PC-3 (cell line): ENCODE data around the gene IQCN. TPM values are rescaled to one million over a fixed set of nuclear protein-coding genes. Genes with fewer than 3 reads are reported as not detected.

Experiments
- ATAC-seq: fragments of 200-7000 bp; cut with Tn5 transposase; 2 replicates; pipeline ENCODE4 v1.9.1; 2020; ENCODE audit warnings: mild to moderate bottlenecking, moderate library complexity
- BruUV-seq: library from RNA; stranded (reverse); fragments of 400-500 nt; replicated peaks from 2 replicates; lab custom pipeline; 2021; lab: Mats Ljungman, UMichigan
- CTCF ChIA-PET: fragments of 300-600 bp; sonication (Branson Sonifier 250); formaldehyde crosslinking; loops from one replicate; lab custom pipeline; 2022; ENCODE audit warnings: antibody characterized with exemption; lab: Charles Lee
- POLR2A ChIA-PET: fragments of 300-600 bp; sonication (Branson Sonifier 250); formaldehyde crosslinking; loops from one replicate; lab custom pipeline; 2022; ENCODE audit warnings: antibody characterized with exemption; ENCODE audit not compliant: unreplicated experiment; lab: Charles Lee
- DNase-seq: peaks from one replicate; pipeline ENCODE4 v3.0.0-alpha.2; 2015
- H2AFZ ChIP-seq: fragments of 300-600 bp; sonication (generic); 2 replicates; pipeline ENCODE4 v1.6.0; 2016; ENCODE audit warnings: antibody characterized with exemption, low read length
- H3F3A ChIP-seq: fragments of 300-600 bp; sonication (generic); one replicate; pipeline ENCODE4 v1.6.0; 2017; ENCODE audit warnings: antibody characterized with exemption, low read length, control low read depth, mild to moderate bottlenecking; ENCODE audit not compliant: unreplicated experiment
- H3K27ac ChIP-seq: fragments of 300-600 bp; sonication (generic); 2 replicates; pipeline ENCODE4 v1.5.1; 2016; ENCODE audit warnings: mild to moderate bottlenecking, low read length
- H3K27me3 ChIP-seq: fragments of 300-600 bp; sonication (generic); 2 replicates; pipeline ENCODE4 v1.6.1; 2016; ENCODE audit warnings: low read length, mixed read lengths
- H3K36me3 ChIP-seq: fragments of 300-600 bp; sonication (generic); 2 replicates; pipeline ENCODE4 v1.6.1; 2016; ENCODE audit warnings: low read depth, mixed run types, low read length, mixed read lengths
- H3K4me1 ChIP-seq: fragments of 300-600 bp; sonication (generic); 2 replicates; pipeline ENCODE4 v1.5.1; 2016; ENCODE audit warnings: low read length; ENCODE audit not compliant: insufficient read depth
- H3K4me2 ChIP-seq: fragments of 300-600 bp; sonication (generic); 2 replicates; pipeline ENCODE4 v1.6.0; 2016; ENCODE audit warnings: low read length
- H3K4me3 ChIP-seq: fragments of 300-600 bp; sonication (generic); 2 replicates; pipeline ENCODE4 v1.5.1; 2016; ENCODE audit warnings: mild to moderate bottlenecking, low read length, mixed read lengths
- H3K79me2 ChIP-seq: fragments of 300-600 bp; sonication (generic); 2 replicates; pipeline ENCODE4 v1.6.1; 2017; ENCODE audit warnings: low read length, mixed read lengths
- H3K9ac ChIP-seq: fragments of 300-600 bp; sonication (generic); 2 replicates; pipeline ENCODE4 v1.6.0; 2016; ENCODE audit warnings: mild to moderate bottlenecking, low read length
- H3K9me2 ChIP-seq: fragments of 300-600 bp; sonication (generic); replicated peaks from 2 replicates; pipeline ENCODE4 v1.6.1; 2016; ENCODE audit warnings: mixed run types, low read length, mixed read lengths
- H3K9me3 ChIP-seq: fragments of 300-600 bp; sonication (generic); 2 replicates; pipeline ENCODE4 v1.6.1; 2016; ENCODE audit warnings: low read length, mixed read lengths
- H4K20me1 ChIP-seq: fragments of 300-600 bp; sonication (generic); 2 replicates; pipeline ENCODE4 v1.6.1; 2016; ENCODE audit warnings: low read length, mixed read lengths
- EZH2 ChIP-seq: fragments of 300-600 bp; sonication (generic); IDR thresholded peaks from one replicate; pipeline ENCODE4 v1.6.1; 2017; ENCODE audit warnings: antibody characterized with exemption, mild to moderate bottlenecking, low read length; ENCODE audit not compliant: unreplicated experiment
- EZH2phosphoT487 ChIP-seq: fragments of 300-600 bp; sonication (generic); IDR thresholded peaks from 2 replicates; pipeline ENCODE4 v1.6.1; 2018; ENCODE audit warnings: mild to moderate bottlenecking, antibody characterized with exemption, low read length, borderline replicate concordance
- intact Hi-C: fragments of 100-400 bp; cut with micrococcal nuclease; formaldehyde crosslinking; loops from 2 replicates; pipeline ENCODE4 v1.9.0; 2023
- total RNA-seq: library from RNA; depleted of rRNA; stranded (reverse); fragments of >200 nt; gene quantifications from 2 replicates; pipeline ENCODE4 v1.2.3, GENCODE V29; 2014
- TF ChIP-seq, protein P1 (sequence below): fragments of 300-600 bp; sonication (generic); conservative IDR thresholded peaks from 2 replicates; pipeline ENCODE4 v1.5.1; 2017; ENCODE audit warnings: antibody characterized with exemption, low read depth, mild to moderate bottlenecking, low read length

Gene IQCN
- total RNA-seq, 1 experiment from 2014 or later = 0.33 TPM

DNA sequence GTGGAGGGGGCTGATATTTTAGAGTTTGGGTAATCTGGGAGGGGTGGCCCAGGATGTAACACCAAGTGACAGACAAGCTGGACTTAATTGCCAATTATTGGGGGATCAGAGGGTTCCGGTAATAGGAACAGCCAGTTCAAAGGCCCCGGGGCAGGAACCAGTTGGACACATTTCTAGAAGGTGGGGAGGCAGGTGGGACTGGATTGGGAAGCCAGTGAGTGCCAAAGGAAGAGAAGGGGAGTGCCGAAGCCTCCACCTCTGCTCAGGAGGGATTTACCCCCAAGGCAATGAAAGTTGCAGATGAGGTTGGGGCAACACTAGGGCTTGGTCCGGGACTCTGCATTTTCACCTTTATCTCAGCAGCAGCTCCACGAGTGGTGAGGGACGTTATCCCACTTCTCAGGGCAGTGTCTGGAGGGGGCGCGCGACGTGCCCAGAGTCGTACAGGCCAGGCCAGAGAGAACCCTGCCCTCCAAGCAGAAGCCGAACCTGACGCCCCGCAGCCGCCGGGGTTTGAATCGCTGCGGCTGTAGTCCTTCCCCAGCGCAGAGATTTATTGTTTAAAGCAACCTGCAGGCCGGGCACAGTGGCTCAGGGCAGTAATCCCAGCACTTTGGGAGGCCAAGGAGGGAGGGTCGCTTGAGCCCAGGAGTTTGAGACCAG is 12.9 kb upstream of the IQCN start:
- DNase-seq (no peak), ATAC-seq (no peak)
- peaks cover 14% of the 10 kb centered on the region for H3K4me1 ChIP-seq
- no peaks in the 10 kb centered on the region for H3F3A ChIP-seq
- intact Hi-C loops = no loop called here
- H3K4me3 ChIP-seq = no peak overlapping the region
- H3K9ac ChIP-seq = no peak overlapping the region
- H3K36me3 ChIP-seq = no peaks in the 10 kb centered on the region
- TF ChIP-seq, protein P1, sequence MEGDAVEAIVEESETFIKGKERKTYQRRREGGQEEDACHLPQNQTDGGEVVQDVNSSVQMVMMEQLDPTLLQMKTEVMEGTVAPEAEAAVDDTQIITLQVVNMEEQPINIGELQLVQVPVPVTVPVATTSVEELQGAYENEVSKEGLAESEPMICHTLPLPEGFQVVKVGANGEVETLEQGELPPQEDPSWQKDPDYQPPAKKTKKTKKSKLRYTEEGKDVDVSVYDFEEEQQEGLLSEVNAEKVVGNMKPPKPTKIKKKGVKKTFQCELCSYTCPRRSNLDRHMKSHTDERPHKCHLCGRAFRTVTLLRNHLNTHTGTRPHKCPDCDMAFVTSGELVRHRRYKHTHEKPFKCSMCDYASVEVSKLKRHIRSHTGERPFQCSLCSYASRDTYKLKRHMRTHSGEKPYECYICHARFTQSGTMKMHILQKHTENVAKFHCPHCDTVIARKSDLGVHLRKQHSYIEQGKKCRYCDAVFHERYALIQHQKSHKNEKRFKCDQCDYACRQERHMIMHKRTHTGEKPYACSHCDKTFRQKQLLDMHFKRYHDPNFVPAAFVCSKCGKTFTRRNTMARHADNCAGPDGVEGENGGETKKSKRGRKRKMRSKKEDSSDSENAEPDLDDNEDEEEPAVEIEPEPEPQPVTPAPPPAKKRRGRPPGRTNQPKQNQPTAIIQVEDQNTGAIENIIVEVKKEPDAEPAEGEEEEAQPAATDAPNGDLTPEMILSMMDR = no peak
- no peak for TF ChIP-seq EZH2phosphoT487
- no peaks in the 10 kb centered on the region for H3K79me2 ChIP-seq
- POLR2A ChIA-PET = no interaction called here
- H3K4me2 ChIP-seq = no peak overlapping the region
- no peak overlapping the region for H2AFZ ChIP-seq
- H3K9me2 ChIP-seq = no peaks in the 10 kb centered on the region
- no peaks in the 10 kb centered on the region for H3K27me3 ChIP-seq
- H3K9me3 ChIP-seq = no peaks in the 10 kb centered on the region
- H3K27ac ChIP-seq = no peak overlapping the region
- CTCF ChIA-PET = no interaction called here
- BruUV-seq = no TSS peak
- H4K20me1 ChIP-seq = no peaks in the 10 kb centered on the region

DNA sequence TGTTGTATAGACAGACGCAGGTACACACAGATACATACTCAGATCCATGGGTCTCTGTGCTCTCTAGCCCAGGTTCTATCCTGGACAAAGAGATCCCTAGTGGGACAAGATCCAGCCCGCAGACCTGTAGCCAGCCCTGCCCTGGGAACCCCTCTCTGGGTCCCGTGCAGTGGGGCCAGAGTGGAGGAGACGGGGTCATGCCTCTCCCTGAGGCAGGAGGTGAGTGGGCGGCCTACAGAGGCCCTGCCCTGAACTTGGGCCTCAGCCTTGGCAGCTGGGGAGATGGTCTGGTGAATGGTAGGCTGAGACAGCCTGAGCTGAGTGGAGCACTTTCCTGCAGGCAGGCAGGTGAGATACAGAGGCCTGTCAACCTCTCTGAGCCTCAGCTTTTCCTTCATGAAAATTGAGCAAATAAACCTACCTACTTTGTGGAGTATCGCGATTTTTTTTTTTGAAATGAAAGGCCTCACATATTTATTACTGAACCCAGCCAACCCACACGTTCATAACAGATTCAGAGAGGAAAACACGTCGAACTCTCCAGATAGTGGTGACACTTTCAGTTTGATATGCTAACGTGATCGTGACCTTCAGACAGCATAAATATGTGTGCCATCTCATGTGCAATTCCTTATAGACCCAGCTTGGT is 10.6 kb upstream of the IQCN start:
- Histone ChIP-seq H2AFZ (no peak overlapping the region), H3K27me3 (no peaks in the 10 kb centered on the region)

DNA sequence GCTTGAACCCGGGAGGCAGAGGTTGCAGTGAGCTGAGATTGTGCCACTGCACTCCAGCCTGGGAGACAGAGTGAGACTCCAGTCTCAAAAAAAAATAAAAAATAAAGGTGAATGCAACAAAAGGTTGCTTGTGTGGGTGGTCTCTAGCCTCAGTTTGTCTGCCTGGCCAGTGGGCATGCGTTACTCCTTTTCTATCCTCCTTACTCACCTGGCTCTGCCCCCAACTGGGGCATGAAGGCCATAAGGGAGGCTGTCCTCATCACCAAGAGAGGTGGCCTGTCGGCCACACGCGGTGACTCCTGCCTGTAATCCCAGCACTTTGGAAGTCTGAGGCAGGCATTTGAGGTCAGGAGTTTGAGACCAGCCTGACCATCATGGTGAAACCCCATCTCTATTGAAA is 9.1 kb upstream of the IQCN start:
- no peak overlapping the region for H3K4me3 ChIP-seq
- no peaks in the 10 kb centered on the region for H3K36me3 ChIP-seq
- DNase-seq (no peak), ATAC-seq (no peak)
- H4K20me1 ChIP-seq = peaks cover 10% of the 10 kb centered on the region
- intact Hi-C loops = no loop called here
- peaks cover 24% of the 10 kb centered on the region for H3K79me2 ChIP-seq
- H2AFZ ChIP-seq = no peak overlapping the region
- H3K9me3 ChIP-seq = no peaks in the 10 kb centered on the region
- BruUV-seq = no TSS peak
- POLR2A ChIA-PET = interaction anchor here (0.7 kb wide), 1 partner anchor 1551 kb away, joined by 4 read pairs; no protein-coding TSS in a partner anchor
- H3F3A ChIP-seq = no peaks in the 10 kb centered on the region
- peaks cover 18% of the 10 kb centered on the region for H3K4me1 ChIP-seq
- no peaks in the 10 kb centered on the region for H3K9me2 ChIP-seq
- no peak overlapping the region for H3K27ac ChIP-seq
- no peak overlapping the region for H3K9ac ChIP-seq
- TF ChIP-seq EZH2 = no peak
- TF ChIP-seq, protein P1 = no peak
- no peak for TF ChIP-seq EZH2phosphoT487
- CTCF ChIA-PET = no interaction called here
- no peak overlapping the region for H3K4me2 ChIP-seq
- no peaks in the 10 kb centered on the region for H3K27me3 ChIP-seq

More for the DNA sequence above, 10.6 kb upstream of the IQCN start:
- H3K4me1 ChIP-seq = peaks cover 10% of the 10 kb centered on the region
- ChIA-PET POLR2A (no interaction called here), CTCF (no interaction called here)
- ATAC-seq = no peak
- H4K20me1 ChIP-seq = no peaks in the 10 kb centered on the region
- no peaks in the 10 kb centered on the region for H3K36me3 ChIP-seq
- H3K9me3 ChIP-seq = no peaks in the 10 kb centered on the region
- H3K79me2 ChIP-seq = peaks cover 11% of the 10 kb centered on the region
- H3K9me2 ChIP-seq = no peaks in the 10 kb centered on the region
- BruUV-seq = no TSS peak
- no peak overlapping the region for H3K9ac ChIP-seq
- H3K4me3 ChIP-seq = no peak overlapping the region
- H3F3A ChIP-seq = no peaks in the 10 kb centered on the region
- TF ChIP-seq, protein P1 = no peak
- TF ChIP-seq EZH2phosphoT487 = no peak
- no peak for TF ChIP-seq EZH2
- DNase-seq = no peak
- H3K27ac ChIP-seq = no peak overlapping the region
- intact Hi-C loops = no loop called here
- H3K4me2 ChIP-seq = no peak overlapping the region
